LHCN-M2 (cell line): ENCODE measurements around the gene NEU1. TPM values are rescaled to one million over a fixed set of nuclear protein-coding genes. Genes with fewer than 3 reads are reported as not detected.
"Not testable (repeated sequence)": the region's sequence is repeated elsewhere in the genome, so short reads cannot be mapped to it uniquely, and the experiment has no call there.

Experiments
- DNase-seq: peaks from one replicate; pipeline ENCODE4 v3.0.0-alpha.2; 2012; ENCODE audit warnings: low read depth
- total RNA-seq: library from RNA; depleted of rRNA; stranded (reverse); fragments of >200 nt; gene quantifications from 2 replicates; pipeline ENCODE4 v1.2.3, GENCODE V29; 2014

Gene NEU1
- total RNA-seq, 1 experiment from 2014 or later, result 57.2 TPM

- no peak for DNase-seq
Observed at GRCh38 chr6:31874084-31874670, 11.6 kb upstream of the NEU1 start.

DNA sequence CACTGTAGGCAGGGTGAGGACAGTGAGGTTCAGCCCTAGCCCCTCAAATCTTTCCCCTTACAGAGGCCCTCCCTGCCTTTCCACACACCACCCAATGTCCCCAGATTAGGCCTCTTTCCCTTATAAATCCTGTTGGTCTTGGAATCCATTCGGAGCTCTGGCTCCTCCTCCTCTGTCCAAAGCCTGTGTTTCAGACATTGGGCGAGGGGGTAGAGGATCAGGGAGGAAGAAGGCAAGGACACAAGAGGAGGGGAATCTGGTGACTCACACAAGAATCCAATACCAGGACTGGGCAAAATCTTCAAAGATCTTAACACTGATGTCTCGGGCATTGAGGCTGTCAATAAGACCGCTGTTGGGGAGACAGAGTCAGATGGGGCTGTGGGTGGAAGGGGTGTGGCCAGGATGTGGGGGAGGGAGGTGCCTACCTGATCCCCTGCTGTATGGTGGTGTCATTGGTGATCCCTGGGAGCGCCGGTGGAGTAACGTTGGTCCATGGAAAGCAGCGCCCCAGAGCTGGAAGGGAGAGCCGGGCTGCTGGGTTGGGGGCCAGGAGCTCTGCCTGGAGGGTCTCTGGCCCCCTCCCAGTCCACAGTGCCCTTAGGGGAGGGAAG, 8.5 kb upstream of the NEU1 start:
- no peak for DNase-seq

DNA sequence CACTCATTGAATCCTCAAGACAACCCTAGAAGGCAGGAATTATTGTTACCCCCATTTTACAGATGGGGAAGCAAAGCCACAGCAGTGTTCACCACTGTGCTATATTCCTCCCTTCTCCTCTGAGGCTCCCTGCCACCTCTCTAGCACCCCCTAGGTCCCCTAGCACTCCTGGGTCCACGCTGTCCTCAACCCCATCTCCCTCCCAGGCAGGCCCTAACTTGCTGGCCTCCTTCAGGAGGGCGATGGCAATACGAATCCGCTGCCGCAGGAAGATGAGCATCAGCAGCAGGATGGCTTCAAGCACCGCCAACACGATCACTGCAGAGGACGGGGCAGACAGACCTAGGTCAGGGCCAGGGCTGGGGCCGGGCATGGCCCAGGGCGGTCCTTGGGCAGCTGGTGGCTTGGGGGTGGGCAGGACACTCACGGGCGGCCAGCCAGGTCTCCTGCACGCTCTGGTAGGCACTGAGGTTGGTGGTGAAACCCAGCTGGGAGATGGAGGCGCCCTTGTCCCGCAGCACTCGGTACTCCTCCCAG, 7.8 kb upstream of the NEU1 start:
- DNase-seq, result no peak

- no peak for DNase-seq
Observed at GRCh38 chr6:31869343-31869742, 6.7 kb upstream of the NEU1 start.

DNA sequence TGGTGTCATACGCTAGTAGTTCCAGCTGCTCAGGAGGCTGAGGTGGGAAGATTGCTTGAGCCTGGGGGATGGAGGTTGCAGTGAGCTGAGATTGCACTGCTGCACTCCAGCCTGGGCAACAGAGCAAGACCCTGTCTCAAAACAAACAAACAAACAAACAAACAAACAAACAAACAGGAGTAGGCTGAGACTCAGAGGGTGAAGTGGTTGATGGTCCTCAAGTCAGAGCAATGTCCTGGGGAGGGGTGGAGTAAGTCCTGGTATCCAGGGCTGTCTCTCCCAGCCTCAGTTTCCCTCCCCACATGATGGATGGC, 6.0 kb upstream of the NEU1 start:
- not testable (repeated sequence) for DNase-seq

DNA sequence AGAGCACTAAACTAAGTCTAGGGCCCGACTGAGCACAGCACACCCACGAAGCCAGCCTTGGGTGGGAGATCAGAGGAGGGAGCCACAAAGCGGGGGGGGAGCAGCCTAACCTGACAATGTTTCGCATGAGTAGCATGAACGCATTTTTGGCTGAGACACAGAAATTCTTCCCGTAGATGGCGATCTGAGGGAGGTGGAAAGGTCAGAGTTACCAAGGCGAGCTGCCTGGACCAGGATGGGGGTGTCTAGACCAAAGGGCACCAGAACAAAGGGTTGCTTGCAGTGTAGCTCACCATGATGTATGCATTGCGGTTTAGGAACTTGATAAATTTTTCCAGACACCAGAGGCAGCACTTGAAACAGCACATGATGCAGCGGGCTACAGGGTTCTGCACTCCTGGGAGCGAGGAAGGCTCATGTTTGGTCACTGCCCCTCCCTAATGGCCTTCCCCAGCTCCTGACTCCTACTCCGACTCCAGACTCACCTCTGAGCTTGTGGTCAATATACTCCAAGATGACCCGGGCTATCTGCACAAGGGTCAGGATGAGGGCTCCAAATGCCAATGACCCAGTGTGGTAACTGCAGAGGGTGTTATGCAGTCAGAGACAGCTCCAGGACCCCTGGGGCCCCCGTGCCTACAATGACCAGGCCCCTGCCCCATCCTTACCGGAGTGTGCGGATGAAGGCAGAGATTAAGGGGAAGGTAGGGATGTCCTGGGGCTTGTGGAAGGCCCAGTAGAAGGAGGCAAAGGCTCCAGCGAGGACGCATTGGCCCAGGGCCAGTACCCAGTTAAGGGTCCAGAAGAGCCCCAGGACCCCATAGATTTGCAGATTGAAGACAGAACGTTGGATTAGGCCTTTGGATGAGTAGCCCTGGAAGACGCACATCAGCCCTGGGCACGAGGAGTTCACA, 2.8 kb upstream of the NEU1 start:
- DNase-seq, result no peak

GRCh38 chr6:31864818-31865204, 2.2 kb upstream of the NEU1 start:
- no peak for DNase-seq

DNA sequence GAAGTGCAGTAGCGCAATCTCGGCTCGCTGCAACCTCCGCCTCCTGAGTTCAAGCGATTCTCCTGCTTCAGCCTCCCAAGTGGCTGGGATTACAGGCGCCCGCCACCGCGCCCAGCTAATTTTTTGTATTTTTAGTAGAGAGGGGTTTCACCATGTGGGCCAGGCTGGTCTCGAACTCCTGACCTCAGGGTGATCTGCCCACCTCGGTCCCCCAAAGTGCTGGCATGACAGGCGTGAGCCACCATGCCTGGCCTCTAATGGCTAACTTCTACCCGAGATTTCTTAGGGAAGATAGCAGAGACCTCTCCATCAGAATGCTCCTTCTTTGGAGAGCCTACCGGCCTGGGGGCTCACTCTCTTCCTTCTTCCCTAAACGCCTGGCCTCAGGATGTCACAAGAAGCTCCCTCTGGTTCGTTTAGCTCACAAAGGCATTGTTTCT, 1.5 kb upstream of the NEU1 start:
- not testable (repeated sequence) for DNase-seq

DNA sequence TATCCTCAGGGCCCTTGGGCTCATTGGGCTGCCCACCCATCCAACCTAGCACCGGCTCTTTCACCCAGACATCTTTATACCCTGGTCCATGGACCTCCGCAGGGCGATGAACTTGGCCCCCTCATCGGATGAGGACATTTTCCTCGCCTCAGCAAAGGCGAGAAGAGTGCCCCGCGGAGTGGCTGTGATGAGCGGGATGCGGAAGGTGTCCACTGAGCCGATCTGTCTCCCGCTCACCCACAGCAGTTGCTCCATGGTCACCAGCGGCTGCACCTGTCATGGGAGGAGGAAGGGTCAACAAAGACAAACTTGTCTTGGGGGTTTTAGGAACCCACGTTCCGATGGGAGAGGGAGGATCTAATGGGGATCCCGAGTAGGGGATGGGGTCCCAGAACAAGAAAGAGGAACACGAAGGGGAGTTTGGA, 690 bp downstream of the NEU1 start:
- DNase-seq, result no peak

DNA sequence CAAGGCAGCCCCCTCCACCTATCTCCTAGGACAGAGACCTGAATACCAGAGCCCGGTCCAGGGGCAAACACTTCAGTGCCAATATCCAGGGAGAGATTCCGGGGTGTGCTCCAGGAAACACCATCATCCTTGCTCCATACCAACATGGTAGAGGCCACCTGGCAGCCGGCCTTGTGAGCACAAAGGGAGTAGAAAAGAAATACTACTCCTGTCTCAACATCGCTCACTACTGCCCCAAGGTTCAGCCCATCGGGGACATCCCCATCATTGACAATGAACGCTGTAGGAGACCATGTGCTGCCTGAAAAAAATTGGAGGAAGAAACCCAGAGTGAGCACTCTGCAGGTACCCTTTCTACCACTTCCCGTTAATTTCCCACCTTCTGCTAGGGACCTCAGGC, 1.5 kb downstream of the NEU1 start:
- DNase-seq, result no peak

GRCh38 chr6:31860349-31860748, 2.3 kb downstream of the NEU1 start:
- no peak for DNase-seq

- DNase-seq, result no peak
Observed at GRCh38 chr6:31859923-31860322, 2.7 kb downstream of the NEU1 start.

DNA sequence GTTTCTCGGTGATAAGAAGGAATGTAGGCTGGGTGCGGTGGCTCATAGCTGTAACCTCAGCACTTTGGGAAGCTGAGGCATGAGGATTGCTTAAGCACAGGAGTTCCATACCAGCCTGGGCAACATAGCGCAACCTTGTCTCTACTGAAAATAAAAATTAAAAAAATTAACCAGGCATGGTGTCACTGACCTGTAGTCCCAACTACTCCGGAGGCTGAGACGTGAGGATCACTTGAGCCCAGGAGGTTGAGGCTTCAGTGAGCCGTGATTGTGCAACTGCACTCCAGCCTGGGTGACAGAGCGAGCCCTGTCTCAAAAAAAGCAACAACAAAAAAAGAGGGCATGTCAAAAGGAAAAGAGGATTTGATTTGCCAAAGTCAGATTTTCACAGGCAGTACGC, 3.9 kb downstream of the NEU1 start:
- DNase-seq, result no peak

GRCh38 chr6:31857774-31858173, 4.8 kb downstream of the NEU1 start:
- not testable (repeated sequence) for DNase-seq

GRCh38 chr6:31851980-31852718, 10.5 kb downstream of the NEU1 start:
- not testable (repeated sequence) for DNase-seq

GRCh38 chr6:31851485-31851832, 11.2 kb downstream of the NEU1 start:
- DNase-seq, result no peak

- DNase-seq, result no peak
Observed at GRCh38 chr6:31850765-31851484, 11.7 kb downstream of the NEU1 start.

- no peak for DNase-seq
Observed at GRCh38 chr6:31847276-31847978, 15.2 kb downstream of the NEU1 start.

- DNase-seq, result no peak
Observed at GRCh38 chr6:31844507-31844906, 18.1 kb downstream of the NEU1 start.

GRCh38 chr6:31842053-31842452, 20.6 kb downstream of the NEU1 start:
- DNase-seq, result no peak

- DNase-seq, result not testable (repeated sequence)
Observed at GRCh38 chr6:31839779-31840126, 22.9 kb downstream of the NEU1 start.
